Endothelial cell (in vitro differentiated cells): Measurements from ENCODE around the gene SOCS3. TPM values are rescaled to one million over a fixed set of nuclear protein-coding genes. Genes with fewer than 3 reads are reported as not detected.

Experiments used
- DNase-seq: peaks from one replicate; pipeline ENCODE4 v3.0.0; 2021; ENCODE audit warnings: low spot score
- H3K27ac Mint-ChIP-seq: one replicate; pipeline ENCODE4 v1.8.0; 2021; ENCODE audit warnings: mixed read lengths, inconsistent platforms; ENCODE audit not compliant: unreplicated experiment
- H3K27me3 Mint-ChIP-seq: one replicate; pipeline ENCODE4 v1.8.0; 2021; ENCODE audit warnings: mild to moderate bottlenecking, moderate library complexity, mixed read lengths, inconsistent platforms; ENCODE audit not compliant: unreplicated experiment
- H3K36me3 Mint-ChIP-seq: one replicate; pipeline ENCODE4 v1.8.0; 2021; ENCODE audit warnings: mild to moderate bottlenecking, low read depth, mixed read lengths, inconsistent platforms; ENCODE audit not compliant: unreplicated experiment
- H3K4me1 Mint-ChIP-seq: one replicate; pipeline ENCODE4 v1.8.0; 2021; ENCODE audit warnings: mild to moderate bottlenecking, mixed read lengths, inconsistent platforms; ENCODE audit not compliant: unreplicated experiment
- H3K4me3 Mint-ChIP-seq: one replicate; pipeline ENCODE4 v1.8.0; 2021; ENCODE audit warnings: mild to moderate bottlenecking, mixed read lengths, inconsistent platforms; ENCODE audit not compliant: unreplicated experiment
- H3K9me3 Mint-ChIP-seq: one replicate; pipeline ENCODE4 v1.8.0; 2021; ENCODE audit warnings: mixed read lengths, inconsistent platforms; ENCODE audit not compliant: unreplicated experiment
- CTCF ChIP-seq: fragments of 200-600 bp; sonication (generic); IDR thresholded peaks from one replicate; pipeline ENCODE4 v1.5.0; 2021; ENCODE audit warnings: antibody characterized with exemption; ENCODE audit not compliant: unreplicated experiment
- total RNA-seq: library from RNA; stranded (reverse); fragmentation: NEBNext Ultra II Directional; extraction: Animal tissue kit (Norgen Biotek cat#: 25700); gene quantifications from one replicate; pipeline ENCODE4 v1.2.1, GENCODE V29; 2021; ENCODE audit not compliant: unreplicated experiment

SOCS3 gene
- total RNA-seq, 1 donor from 2014 or later: 30.2 TPM

DNA sequence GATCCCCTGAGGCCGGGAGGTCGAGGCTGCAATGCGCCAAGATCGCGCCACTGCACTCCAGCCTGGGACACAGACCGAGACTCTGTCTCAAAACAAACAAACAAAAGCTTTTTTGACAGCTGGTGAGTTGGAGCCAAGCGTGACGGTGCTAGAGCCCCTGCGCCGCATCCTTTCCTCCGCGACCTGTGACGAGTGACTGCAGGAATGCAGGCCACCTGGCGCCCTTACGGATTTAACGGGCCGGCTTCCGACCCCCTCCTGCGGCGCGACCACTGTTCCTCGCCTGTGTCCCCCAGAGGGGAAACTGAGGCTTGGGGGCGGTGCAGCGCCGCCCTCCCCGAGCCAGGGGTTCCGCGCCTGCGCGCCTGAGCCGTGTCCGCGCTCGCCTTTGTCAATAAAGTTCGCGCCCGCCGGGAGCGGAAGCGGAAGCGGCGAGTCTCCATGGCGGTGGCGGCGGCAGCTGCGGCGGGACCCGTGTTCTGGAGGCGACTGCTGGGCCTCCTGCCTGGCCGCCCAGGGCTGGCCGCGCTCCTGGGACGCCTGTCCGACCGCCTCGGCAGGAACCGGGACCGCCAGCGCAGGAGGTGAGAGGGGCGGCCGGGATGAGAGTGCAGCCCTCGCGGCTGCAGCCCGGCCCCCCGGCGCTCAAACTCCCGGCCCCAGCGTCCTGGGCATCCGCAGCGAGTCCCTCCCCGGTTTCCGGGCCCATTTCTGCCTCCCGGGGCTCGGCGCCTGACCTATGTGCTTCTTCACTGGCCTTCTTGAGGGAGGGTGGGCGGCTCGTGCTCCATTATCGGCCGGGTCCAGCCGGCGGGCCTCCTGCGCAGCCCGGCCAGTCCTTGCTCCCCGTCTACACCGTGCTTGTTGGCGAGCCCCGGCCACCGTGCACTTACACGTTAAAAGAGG, 18.6 kb upstream of the SOCS3 start, which contains the start of gene PGS1:
PGS1 (plus strand) TSS at position 425 of the 906 bp plus-strand sequence; CDS start at position 442, 17 bp downstream.
- peak within 1 kb of the TSS; percentile 100 for H3K27ac Mint-ChIP-seq
- H3K9me3 Mint-ChIP-seq: no peaks in the 10 kb centered on the region
- peaks cover 19% of the 10 kb centered on the region for H3K36me3 Mint-ChIP-seq
- DNase-seq: peak; percentile 83
- H3K4me3 Mint-ChIP-seq: peak within 1 kb of the TSS; percentile 99
- H3K4me1 Mint-ChIP-seq: peaks cover 69% of the 10 kb centered on the region
- TF ChIP-seq CTCF: no peak
- H3K27me3 Mint-ChIP-seq: peaks cover 3% of the 10 kb centered on the region

GRCh38 chr17:78377858-78378224, 18.0 kb upstream of the SOCS3 start:
- Mint-ChIP-seq H3K9me3 (no peaks in the 10 kb centered on the region), H3K27ac (peak overlapping the region; percentile 42), H3K27me3 (peaks cover 3% of the 10 kb centered on the region), H3K36me3 (peaks cover 19% of the 10 kb centered on the region), H3K4me3 (no peak overlapping the region), H3K4me1 (peaks cover 69% of the 10 kb centered on the region)
- no peak for DNase-seq
- TF ChIP-seq CTCF: no peak

GRCh38 chr17:78376161-78376560, 16.3 kb upstream of the SOCS3 start:
- no peaks in the 10 kb centered on the region for H3K9me3 Mint-ChIP-seq
- H3K4me1 Mint-ChIP-seq: peaks cover 62% of the 10 kb centered on the region
- DNase-seq: no peak
- peak overlapping the region; percentile 81 for H3K27ac Mint-ChIP-seq
- no peak overlapping the region for H3K4me3 Mint-ChIP-seq
- H3K27me3 Mint-ChIP-seq: peaks cover 3% of the 10 kb centered on the region
- TF ChIP-seq CTCF: no peak
- H3K36me3 Mint-ChIP-seq: peaks cover 7% of the 10 kb centered on the region

DNA sequence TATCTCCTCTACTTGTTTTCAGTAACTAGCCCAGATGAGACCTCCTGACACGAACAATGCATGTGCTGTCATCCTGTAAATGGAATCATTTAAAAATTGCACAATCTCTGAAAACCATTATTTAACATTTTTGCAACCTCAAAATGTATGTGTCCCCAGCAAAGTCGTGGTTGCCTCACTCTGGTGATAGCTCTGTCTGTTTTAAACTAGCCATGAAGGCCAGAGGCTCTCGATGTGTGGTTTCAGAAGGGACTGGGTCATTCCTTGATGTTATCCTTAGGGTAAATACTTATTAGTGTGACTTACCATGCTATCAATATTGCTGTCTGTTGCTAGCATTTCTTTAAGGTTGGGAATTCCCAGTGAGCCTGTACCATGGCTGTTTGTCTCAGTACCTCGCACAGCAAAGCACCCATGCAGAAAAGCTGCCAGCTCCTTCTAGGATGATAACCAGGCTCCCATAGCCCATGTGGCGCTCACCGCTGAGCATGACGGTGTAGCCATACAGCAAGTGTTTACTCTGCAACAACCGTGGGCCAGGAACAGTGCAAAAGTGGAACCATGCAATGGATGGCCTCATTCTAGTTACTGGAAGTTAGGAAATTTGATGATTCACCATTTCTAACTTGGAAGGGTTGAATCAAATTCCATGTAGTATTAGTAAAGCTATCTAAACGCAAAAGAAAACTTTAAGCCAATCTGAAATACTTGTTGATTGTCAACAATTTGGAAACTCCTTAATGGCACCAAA, 15.7 kb upstream of the SOCS3 start:
- H3K27me3 Mint-ChIP-seq: peaks cover 3% of the 10 kb centered on the region
- peak overlapping the region; percentile 100 for H3K27ac Mint-ChIP-seq
- H3K4me1 Mint-ChIP-seq: peaks cover 57% of the 10 kb centered on the region
- peaks cover 6% of the 10 kb centered on the region for H3K36me3 Mint-ChIP-seq
- H3K4me3 Mint-ChIP-seq: no peak overlapping the region
- no peak for DNase-seq
- H3K9me3 Mint-ChIP-seq: no peaks in the 10 kb centered on the region
- TF ChIP-seq CTCF: no peak
